Pancreas (tissue), 10 donors: Measurements from ENCODE around the gene BCS1L. TPM values are rescaled to one million over a fixed set of nuclear protein-coding genes. Genes with fewer than 3 reads are reported as not detected.
A peak's percentile ranks its signal among the peaks of the same experiment; 100 is the strongest.

Experiments
- ATAC-seq, 4 donors: fragments of 200-7000 bp; cut with Tn5 transposase; one replicate each; pipeline versions ENCODE4 v1.8.0 to v1.9.1; 2020; ENCODE audit warnings: mild to moderate bottlenecking in 4 of 4, moderate library complexity in 4 of 4
- DNase-seq, 6 donors: peaks; one replicate each; pipeline ENCODE4 v3.0.0-alpha.2; 2020
- FAIRE-seq: peaks from 2 replicates; lab custom pipeline; 2012; peaks lifted over from hg19 to GRCh38; lab: Jason Lieb, UNC
- H3K27ac ChIP-seq, 4 donors: fragments of 200-600 bp; sonication (generic); 1 replicate in 3 of 4; 2 replicates in 1 of 4; pipeline versions ENCODE4 v1.5.0 to v1.8.0; 2020
- H3K27me3 ChIP-seq, 4 donors: fragments of 200-600 bp; one replicate each; pipeline ENCODE4 v1.8.0; 2021
- H3K36me3 ChIP-seq, 3 donors: fragments of 200-600 bp; sonication (generic) in 1 of 3; one replicate each; pipeline versions ENCODE4 v1.5.0 to v1.8.0; 2020 to 2021
- H3K4me1 ChIP-seq, 3 donors: fragments of 200-600 bp; one replicate each; pipeline ENCODE4 v1.8.0; 2021
- H3K4me3 ChIP-seq, 4 donors: fragments of 200-600 bp; sonication (generic) in 2 of 4; one replicate each; pipeline versions ENCODE4 v1.5.0 to v1.8.0; 2020 to 2021
- H3K9me3 ChIP-seq, 4 donors: fragments of 200-600 bp; one replicate each; pipeline ENCODE4 v1.8.0; 2021
- WGBS, 2 donors: extraction: QIAGEN DNeasy Blood & Tissue Kit; methylation state at CpG; one replicate each; pipeline ENCODE4 v1.1.7; 2013; 5-methylcytosine and 5-hydroxymethylcytosine counted together
- intact Hi-C, 3 donors: fragments of 100-400 bp; cut with DNase I; formaldehyde crosslinking; loops; one replicate each; pipeline versions ENCODE4 v1.11.1 to v1.14.2; 2022
- polyA plus RNA-seq, 2 donors: library from polyadenylated mRNA; stranded (reverse); fragments of 200-250 nt; gene quantifications; one replicate each; pipeline ENCODE4 v1.2.3, GENCODE V29; 2013
- total RNA-seq, 6 donors: library from RNA; stranded (reverse); fragmentation: NEBNext Ultra II Directional in 4 of 6; extraction: Animal tissue kit (Norgen Biotek cat#: 25700) in 4 of 6; gene quantifications; one replicate each; pipeline versions ENCODE4 v1.2.1 to v1.2.4, GENCODE V29; 2021 to 2023
- TF ChIP-seq, protein P1 (sequence below), 4 donors: fragments of 200-600 bp; sonication (generic) in 3 of 4; IDR thresholded peaks; one replicate each; pipeline versions ENCODE4 v1.5.0 to v1.8.0; 2021; ENCODE audit warnings: antibody characterized with exemption in 4 of 4
- donor health status: healthy with polysubstance abuse.
- donor health status: DM: no; HTN: no; CAD: no; lungs with moderate emphysema.
- donor health status: DM: no; HTN: no; CAD: no.
- donor health status: control.
- donor health status: control.
- donor health status: Bipolar disorder and iron deficiency.
- donor health status: DM: yes; HTN: yes; CAD: no.
- donor health status: DM: no; HTN: no; CAD: no.
- donor health status: DM: no; HTN: no; CAD: no.
- donor health status: DM: yes; HTN: yes; CAD: no.

The BCS1L gene
- total and polyA plus RNA-seq, 8 donors, result 16.3 to 110 (median 27.4) TPM

DNA sequence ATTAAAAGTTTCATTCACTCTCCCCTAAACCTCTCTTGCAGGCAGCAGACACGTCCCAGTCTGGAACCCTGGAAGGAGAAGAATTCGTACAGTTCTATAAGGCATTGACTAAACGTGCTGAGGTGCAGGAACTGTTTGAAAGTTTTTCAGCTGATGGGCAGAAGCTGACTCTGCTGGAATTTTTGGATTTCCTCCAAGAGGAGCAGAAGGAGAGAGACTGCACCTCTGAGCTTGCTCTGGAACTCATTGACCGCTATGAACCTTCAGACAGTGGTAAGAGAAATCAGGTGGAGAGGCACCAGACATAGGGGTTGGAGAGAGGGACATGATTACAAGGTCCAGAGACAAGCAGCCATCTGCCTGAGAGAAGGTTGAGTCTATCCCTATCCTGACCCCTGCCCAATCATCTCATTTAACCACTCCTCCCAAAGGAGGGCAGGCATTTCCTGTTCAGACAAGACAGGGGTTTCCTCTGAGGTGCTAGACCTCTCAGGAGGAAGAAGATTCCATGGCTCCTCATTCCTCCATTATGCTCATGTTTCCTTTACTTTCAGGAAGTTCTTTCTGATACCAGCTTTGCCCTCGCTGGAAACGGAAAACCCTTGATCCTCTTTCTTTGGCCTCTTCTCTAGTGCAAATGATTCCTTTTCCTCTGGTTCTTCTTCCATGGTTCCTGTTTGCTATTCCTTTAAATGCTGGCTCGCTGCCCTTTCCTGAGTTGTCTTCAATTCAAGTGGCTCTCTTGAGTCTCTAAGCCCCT, 36.7 kb upstream of the BCS1L start:
- Histone ChIP-seq H3K27me3 (no peaks in the 10 kb centered on the region), H3K36me3 (no peaks in the 10 kb centered on the region), H3K4me3 (no peak overlapping the region), H3K27ac (no peak overlapping the region), H3K4me1 (no peaks in the 10 kb centered on the region), H3K9me3 (no peaks in the 10 kb centered on the region)
- ATAC-seq, result peak in 1 of 4 donors; percentile 17
- no peak for DNase-seq
- TF ChIP-seq, protein P1, sequence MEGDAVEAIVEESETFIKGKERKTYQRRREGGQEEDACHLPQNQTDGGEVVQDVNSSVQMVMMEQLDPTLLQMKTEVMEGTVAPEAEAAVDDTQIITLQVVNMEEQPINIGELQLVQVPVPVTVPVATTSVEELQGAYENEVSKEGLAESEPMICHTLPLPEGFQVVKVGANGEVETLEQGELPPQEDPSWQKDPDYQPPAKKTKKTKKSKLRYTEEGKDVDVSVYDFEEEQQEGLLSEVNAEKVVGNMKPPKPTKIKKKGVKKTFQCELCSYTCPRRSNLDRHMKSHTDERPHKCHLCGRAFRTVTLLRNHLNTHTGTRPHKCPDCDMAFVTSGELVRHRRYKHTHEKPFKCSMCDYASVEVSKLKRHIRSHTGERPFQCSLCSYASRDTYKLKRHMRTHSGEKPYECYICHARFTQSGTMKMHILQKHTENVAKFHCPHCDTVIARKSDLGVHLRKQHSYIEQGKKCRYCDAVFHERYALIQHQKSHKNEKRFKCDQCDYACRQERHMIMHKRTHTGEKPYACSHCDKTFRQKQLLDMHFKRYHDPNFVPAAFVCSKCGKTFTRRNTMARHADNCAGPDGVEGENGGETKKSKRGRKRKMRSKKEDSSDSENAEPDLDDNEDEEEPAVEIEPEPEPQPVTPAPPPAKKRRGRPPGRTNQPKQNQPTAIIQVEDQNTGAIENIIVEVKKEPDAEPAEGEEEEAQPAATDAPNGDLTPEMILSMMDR (IDR thresholded peaks at IDR 0.05), result no peak
- FAIRE-seq, result no peak
- intact Hi-C loops, result no loop called here
- WGBS, 2 donors, result 53 to 62% methylated on average over 7 of the region's 7 CpGs

DNA sequence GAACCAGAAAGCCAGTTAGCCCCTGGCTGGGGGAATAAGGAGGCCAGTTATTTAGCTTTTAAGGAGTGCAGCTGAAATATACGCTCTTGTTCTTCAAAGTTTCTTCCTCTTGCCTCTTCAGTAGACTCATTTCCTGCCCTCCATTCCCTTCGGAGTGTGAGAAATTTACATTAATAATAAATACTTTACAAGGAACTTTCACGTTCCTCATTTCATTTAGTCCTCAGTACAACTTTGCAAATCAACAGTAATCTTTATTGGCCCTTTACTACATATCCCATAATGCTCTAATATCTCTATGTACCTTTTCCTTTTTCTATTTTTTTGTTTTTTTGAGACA, 36.1 kb upstream of the BCS1L start:
- intact Hi-C loops, result no loop called here
- Histone ChIP-seq H3K4me3 (no peak overlapping the region), H3K36me3 (no peaks in the 10 kb centered on the region), H3K4me1 (no peaks in the 10 kb centered on the region), H3K27me3 (no peaks in the 10 kb centered on the region), H3K27ac (no peak overlapping the region), H3K9me3 (no peaks in the 10 kb centered on the region)
- ATAC-seq (no peak), DNase-seq (no peak), FAIRE-seq (no peak)
- 64 to 83% methylated on average over 3 of the region's 3 CpGs for WGBS, 2 donors
- TF ChIP-seq, protein P1 (IDR thresholded peaks at IDR 0.05), result no peak

- TF ChIP-seq, protein P1 (IDR thresholded peaks at IDR 0.05), result no peak
- no peaks in the 10 kb centered on the region for H3K9me3 ChIP-seq
- no peaks in the 10 kb centered on the region for H3K27me3 ChIP-seq
- no peak for FAIRE-seq
- intact Hi-C loops, result no loop called here
- no peaks in the 10 kb centered on the region for H3K36me3 ChIP-seq
- H3K4me1 ChIP-seq, result no peaks in the 10 kb centered on the region
- no peak overlapping the region for H3K27ac ChIP-seq
- WGBS, 2 donors, result 80 to 84% methylated on average over 4 of the region's 4 CpGs
- DNase-seq, result no peak
- no peak for ATAC-seq
- H3K4me3 ChIP-seq, result no peak overlapping the region
Measured at GRCh38 chr2:218626369-218626768, 33.1 kb upstream of the BCS1L start.

- ATAC-seq (no peak), DNase-seq (no peak), FAIRE-seq (no peak)
- intact Hi-C loops, result no loop called here
- H3K27me3 ChIP-seq, result no peaks in the 10 kb centered on the region
- TF ChIP-seq, protein P1 (IDR thresholded peaks at IDR 0.05), result no peak
- H3K36me3 ChIP-seq, result no peaks in the 10 kb centered on the region
- 82 to 95% methylated on average over 4 of the region's 4 CpGs for WGBS, 2 donors
- H3K4me1 ChIP-seq, result no peaks in the 10 kb centered on the region
- no peak overlapping the region for H3K27ac ChIP-seq
- no peak overlapping the region for H3K4me3 ChIP-seq
- no peaks in the 10 kb centered on the region for H3K9me3 ChIP-seq
Measured at GRCh38 chr2:218627939-218628338, 31.5 kb upstream of the BCS1L start.

DNA sequence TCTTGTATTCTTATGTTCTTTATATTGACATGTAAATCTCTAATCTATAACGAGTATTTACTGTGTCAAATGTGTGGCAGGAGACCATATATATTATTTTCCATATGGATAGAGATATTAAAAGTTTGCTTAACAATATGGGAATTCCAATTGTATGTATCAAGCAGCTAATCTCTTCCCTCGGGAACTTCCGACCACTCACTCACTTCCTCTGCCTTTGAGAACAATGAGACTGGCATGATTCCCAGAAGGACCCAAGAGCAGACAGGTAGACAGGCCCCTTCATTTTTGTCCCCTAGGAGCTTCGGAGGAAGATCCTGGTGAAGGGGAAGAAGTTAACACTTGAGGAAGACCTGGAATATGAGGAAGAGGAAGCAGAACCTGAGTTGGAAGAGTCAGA, 27.6 kb upstream of the BCS1L start:
- FAIRE-seq, result no peak

More for the DNA sequence above, 27.6 kb upstream of the BCS1L start:
- TF ChIP-seq, protein P1 (IDR thresholded peaks at IDR 0.05), result no peak
- no peak overlapping the region for H3K4me3 ChIP-seq
- WGBS, 2 donors, result 41 to 42% methylated on average over 4 of the region's 4 CpGs
- ATAC-seq, result no peak
- intact Hi-C loops, result no loop called here
- no peak overlapping the region for H3K27ac ChIP-seq
- H3K36me3 ChIP-seq, result peaks cover 0 to 28% (median 10%) of the 10 kb centered on the region in 3 donors
- no peaks in the 10 kb centered on the region for H3K27me3 ChIP-seq
- DNase-seq, result no peak
- H3K4me1 ChIP-seq, result no peaks in the 10 kb centered on the region
- H3K9me3 ChIP-seq, result no peaks in the 10 kb centered on the region
